ENCODE data around the gene CKMT1A.
"Not testable (repeated sequence)": the region's sequence is repeated elsewhere in the genome, so short reads cannot be mapped to it uniquely, and the experiment has no call there.

GRCh38 chr15:43649430-43649926 lies 44.2 kb upstream of the CKMT1A start:
- not testable (repeated sequence) for TF ChIP-seq CTCF, POLR2A, EP300 (IDR thresholded peaks at IDR 0.05)
